ENCODE results near the gene MLST8. TPM values are rescaled to one million over a fixed set of nuclear protein-coding genes. Genes with fewer than 3 reads are reported as not detected.

Gene MLST8
- total and polyA plus RNA-seq, 2 donors (not counting 1 experiment from before 2014, with no cell fraction given): 36.1 to 112 TPM

DNA sequence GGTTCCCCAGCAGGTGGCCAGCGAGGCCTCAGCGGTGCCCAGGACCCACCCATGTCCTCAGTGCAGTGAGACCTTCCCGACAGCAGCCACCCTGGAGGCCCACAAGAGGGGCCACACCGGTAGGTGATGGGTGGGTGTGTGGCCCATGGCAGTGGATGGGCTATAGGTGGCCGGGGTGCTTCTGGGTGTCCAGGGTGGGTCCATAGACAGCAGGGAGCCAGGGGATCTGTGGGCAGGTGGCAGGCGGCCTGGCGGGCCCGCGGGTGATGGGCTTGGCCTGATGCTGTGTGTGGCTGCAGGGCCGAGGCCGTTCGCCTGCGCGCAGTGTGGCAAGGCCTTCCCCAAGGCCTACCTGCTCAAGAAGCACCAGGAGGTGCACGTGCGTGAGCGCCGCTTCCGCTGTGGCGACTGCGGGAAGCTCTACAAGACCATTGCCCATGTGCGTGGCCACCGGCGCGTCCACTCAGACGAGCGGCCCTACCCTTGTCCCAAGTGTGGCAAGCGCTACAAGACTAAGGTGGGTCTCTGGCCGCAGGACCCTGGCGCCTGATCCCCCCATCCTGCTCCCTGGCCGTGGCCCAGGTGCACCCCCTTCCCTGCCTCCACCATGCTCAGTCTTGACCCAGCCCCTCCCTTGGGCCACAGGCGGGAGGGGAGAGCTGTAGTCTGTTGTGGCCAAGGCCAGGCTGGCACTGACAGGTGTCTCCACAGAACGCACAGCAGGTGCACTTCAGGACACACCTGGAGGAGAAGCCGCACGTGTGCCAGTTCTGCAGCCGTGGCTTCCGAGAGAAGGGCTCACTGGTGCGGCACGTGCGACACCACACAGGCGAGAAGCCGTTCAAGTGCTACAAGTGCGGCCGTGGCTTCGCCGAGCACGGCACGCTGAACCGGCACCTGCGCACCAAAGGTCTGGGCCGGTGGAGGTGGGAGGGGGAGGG lies 28.9 kb downstream of the MLST8 start:
- Histone ChIP-seq H3K9me3 (ENCODE audit: control extremely low read depth in 1 of 3, control insufficient read depth in 2 of 3, insufficient read depth in 1 of 3, low read length in 2 of 3) (peaks cover 0 to 5% (median 0%) of the 10 kb centered on the region in 3 donors), H3K36me3 (replicated peaks in 1 of 2; ENCODE audit: control extremely low read depth in 1 of 2, control insufficient read depth in 1 of 2, extremely low read depth in 1 of 2, insufficient read depth in 2 of 2, low read length in 1 of 2) (peaks cover 0 to 52% of the 10 kb centered on the region in 2 experiments), H3K27ac (ENCODE audit: low read length in 2 of 2) (no peak overlapping the region), H3K4me3 (ENCODE audit: control extremely low read depth in 1 of 5, extremely low read depth in 1 of 5, insufficient read depth in 1 of 5, low read depth in 2 of 5, low read length in 4 of 5) (no peak overlapping the region), H3K9ac (ENCODE audit: low read length) (no peak overlapping the region), H3K79me2 (ENCODE audit: control insufficient read depth, insufficient read depth, low read length) (no peaks in the 10 kb centered on the region), H2AFZ (ENCODE audit: insufficient read depth, low read depth, low read length, poor library complexity, severe bottlenecking) (no peak overlapping the region), H3K27me3 (replicated peaks in 1 of 4; ENCODE audit: control extremely low read depth in 1 of 4, control insufficient read depth in 3 of 4, insufficient read depth in 4 of 4, low read length in 3 of 4) (peaks cover 0 to 27% (median 11%) of the 10 kb centered on the region in 4 experiments), H3K4me2 (replicated peaks; ENCODE audit: low read depth, low read length, poor library complexity, severe bottlenecking) (no peak overlapping the region), H3K4me1 (ENCODE audit: control insufficient read depth in 2 of 2, insufficient read depth in 2 of 2, low read length in 2 of 2) (peaks cover 12 to 15% of the 10 kb centered on the region in 2 donors), H4K20me1 (ENCODE audit: control insufficient read depth, insufficient read depth, low read length, poor library complexity, severe bottlenecking) (peaks cover 37% of the 10 kb centered on the region)
- 89% methylated on average over 39 of the region's 51 CpGs for WGBS (ENCODE audit: insufficient coverage)
- no peak for DNase-seq
- intact Hi-C loops (cut with micrococcal nuclease): no loop called here
- Mint-ChIP-seq H3K4me1 (no peaks in the 10 kb centered on the region), H3K27ac (no peak overlapping the region), H3K9me3 (ENCODE audit: insufficient read depth) (no peaks in the 10 kb centered on the region), H3K4me3 (no peak overlapping the region), H3K27me3 (peaks cover 3% of the 10 kb centered on the region)
- CTCF ChIA-PET: no interaction called here
- POLR2A ChIA-PET: no interaction called here
- TF ChIP-seq EZH2 (IDR thresholded peaks at IDR 0.05; ENCODE audit: borderline replicate concordance, insufficient read depth, low read depth, low read length, poor library complexity, severe bottlenecking): no peak
- TF ChIP-seq, protein P1, sequence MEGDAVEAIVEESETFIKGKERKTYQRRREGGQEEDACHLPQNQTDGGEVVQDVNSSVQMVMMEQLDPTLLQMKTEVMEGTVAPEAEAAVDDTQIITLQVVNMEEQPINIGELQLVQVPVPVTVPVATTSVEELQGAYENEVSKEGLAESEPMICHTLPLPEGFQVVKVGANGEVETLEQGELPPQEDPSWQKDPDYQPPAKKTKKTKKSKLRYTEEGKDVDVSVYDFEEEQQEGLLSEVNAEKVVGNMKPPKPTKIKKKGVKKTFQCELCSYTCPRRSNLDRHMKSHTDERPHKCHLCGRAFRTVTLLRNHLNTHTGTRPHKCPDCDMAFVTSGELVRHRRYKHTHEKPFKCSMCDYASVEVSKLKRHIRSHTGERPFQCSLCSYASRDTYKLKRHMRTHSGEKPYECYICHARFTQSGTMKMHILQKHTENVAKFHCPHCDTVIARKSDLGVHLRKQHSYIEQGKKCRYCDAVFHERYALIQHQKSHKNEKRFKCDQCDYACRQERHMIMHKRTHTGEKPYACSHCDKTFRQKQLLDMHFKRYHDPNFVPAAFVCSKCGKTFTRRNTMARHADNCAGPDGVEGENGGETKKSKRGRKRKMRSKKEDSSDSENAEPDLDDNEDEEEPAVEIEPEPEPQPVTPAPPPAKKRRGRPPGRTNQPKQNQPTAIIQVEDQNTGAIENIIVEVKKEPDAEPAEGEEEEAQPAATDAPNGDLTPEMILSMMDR (IDR thresholded peaks at IDR 0.05): no peak
- ATAC-seq (ENCODE audit: low read depth): no peak

DNA sequence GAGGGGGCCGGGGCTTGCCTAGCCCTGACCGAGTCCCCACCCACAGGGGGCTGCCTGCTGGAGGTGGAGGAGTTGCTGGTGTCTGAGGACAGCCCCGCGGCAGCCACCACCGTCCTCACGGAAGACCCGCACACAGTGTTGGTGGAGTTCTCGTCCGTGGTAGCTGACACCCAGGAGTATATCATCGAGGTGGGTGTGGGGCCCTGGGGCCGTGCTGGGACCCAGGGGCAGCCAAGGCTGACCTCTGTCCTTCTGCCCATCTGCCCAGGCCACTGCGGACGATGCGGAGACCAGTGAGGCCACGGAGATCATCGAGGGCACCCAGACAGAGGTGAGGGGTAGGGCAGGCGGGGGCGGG lies 29.5 kb downstream of the MLST8 start:
- Histone ChIP-seq H3K9ac (ENCODE audit: low read length) (no peak overlapping the region), H3K9me3 (ENCODE audit: control extremely low read depth in 1 of 3, control insufficient read depth in 2 of 3, insufficient read depth in 1 of 3, low read length in 2 of 3) (peaks cover 0 to 5% (median 0%) of the 10 kb centered on the region in 3 donors), H3K36me3 (replicated peaks in 1 of 2; ENCODE audit: control extremely low read depth in 1 of 2, control insufficient read depth in 1 of 2, extremely low read depth in 1 of 2, insufficient read depth in 2 of 2, low read length in 1 of 2) (peaks cover 0 to 46% of the 10 kb centered on the region in 2 experiments), H3K4me3 (ENCODE audit: control extremely low read depth in 1 of 5, extremely low read depth in 1 of 5, insufficient read depth in 1 of 5, low read depth in 2 of 5, low read length in 4 of 5) (no peak overlapping the region), H3K4me2 (replicated peaks; ENCODE audit: low read depth, low read length, poor library complexity, severe bottlenecking) (no peak overlapping the region), H3K4me1 (ENCODE audit: control insufficient read depth in 2 of 2, insufficient read depth in 2 of 2, low read length in 2 of 2) (peaks cover 12 to 15% of the 10 kb centered on the region in 2 donors), H3K27ac (ENCODE audit: low read length in 2 of 2) (no peak overlapping the region), H2AFZ (ENCODE audit: insufficient read depth, low read depth, low read length, poor library complexity, severe bottlenecking) (no peak overlapping the region), H4K20me1 (ENCODE audit: control insufficient read depth, insufficient read depth, low read length, poor library complexity, severe bottlenecking) (peaks cover 30% of the 10 kb centered on the region), H3K27me3 (replicated peaks in 1 of 4; ENCODE audit: control extremely low read depth in 1 of 4, control insufficient read depth in 3 of 4, insufficient read depth in 4 of 4, low read length in 3 of 4) (peaks cover 0 to 27% (median 11%) of the 10 kb centered on the region in 4 experiments), H3K79me2 (ENCODE audit: control insufficient read depth, insufficient read depth, low read length) (no peaks in the 10 kb centered on the region)
- Mint-ChIP-seq H3K4me3 (no peak overlapping the region), H3K4me1 (peaks cover 1% of the 10 kb centered on the region), H3K27ac (no peak overlapping the region), H3K9me3 (ENCODE audit: insufficient read depth) (no peaks in the 10 kb centered on the region), H3K27me3 (peaks cover 3% of the 10 kb centered on the region)
- TF ChIP-seq, protein P1 (IDR thresholded peaks at IDR 0.05): no peak
- TF ChIP-seq EZH2 (IDR thresholded peaks at IDR 0.05; ENCODE audit: borderline replicate concordance, insufficient read depth, low read depth, low read length, poor library complexity, severe bottlenecking): no peak
- ATAC-seq (ENCODE audit: low read depth) (no peak), DNase-seq (no peak)
- WGBS (ENCODE audit: insufficient coverage): 97% methylated on average over 18 of the region's 18 CpGs
- ChIA-PET POLR2A (interaction anchor here (1.1 kb wide), 1 partner anchor 20 kb away, joined by 4 read pairs; the partner anchor contains the start of gene PGP), CTCF (no interaction called here)
- intact Hi-C loops (cut with micrococcal nuclease): no loop called here

Data from B cell (primary cell).